ENCODE data around the gene RALB. TPM values are rescaled to one million over a fixed set of nuclear protein-coding genes. Genes with fewer than 3 reads are reported as not detected.

The RALB gene
- total RNA-seq, 2 donors from 2014 or later = 92.6 to 132 TPM

GRCh38 chr2:120237491-120237902 lies 15.2 kb upstream of the RALB start:
- intact Hi-C loops (cut with DNase I) = no loop called here
- Histone ChIP-seq H3K9me3 (no peaks in the 10 kb centered on the region), H3K27me3 (replicated peaks; ENCODE audit: insufficient read depth) (no peaks in the 10 kb centered on the region), H3K27ac (no peak overlapping the region), H3K4me1 (replicated peaks) (no peaks in the 10 kb centered on the region), H3K4me3 (no peak overlapping the region), H3K36me3 (no peaks in the 10 kb centered on the region)
- WGBS = 83% methylated on average over 10 of the region's 10 CpGs
- DNase-seq (ENCODE audit: low spot score) = no peak
- TF ChIP-seq POLR2AphosphoS5 (IDR thresholded peaks at IDR 0.05) (no peak), CTCF (IDR thresholded peaks at IDR 0.05) (no peak)

GRCh38 chr2:120238728-120239487 lies 13.7 kb upstream of the RALB start:
- no peaks in the 10 kb centered on the region for H3K4me1 ChIP-seq (replicated peaks)
- H3K9me3 ChIP-seq = no peaks in the 10 kb centered on the region
- H3K27me3 ChIP-seq (replicated peaks; ENCODE audit: insufficient read depth) = no peaks in the 10 kb centered on the region
- no peak for DNase-seq (ENCODE audit: low spot score)
- 89% methylated on average over 20 of the region's 22 CpGs for WGBS
- intact Hi-C loops (cut with DNase I) = no loop called here
- TF ChIP-seq POLR2A (IDR thresholded peaks at IDR 0.05) = no peak
- no peaks in the 10 kb centered on the region for H3K36me3 ChIP-seq
- H3K4me3 ChIP-seq = no peak overlapping the region
- H3K27ac ChIP-seq = no peak overlapping the region

- no peaks in the 10 kb centered on the region for H3K9me3 ChIP-seq
- no peaks in the 10 kb centered on the region for H3K27me3 ChIP-seq (replicated peaks; ENCODE audit: insufficient read depth)
- TF ChIP-seq CTCF (IDR thresholded peaks at IDR 0.05) = no peak
- TF ChIP-seq POLR2AphosphoS5 (IDR thresholded peaks at IDR 0.05) = no peak
- TF ChIP-seq POLR2A (IDR thresholded peaks at IDR 0.05) = no peak
- DNase-seq (ENCODE audit: low spot score) = no peak
- peaks cover 2% of the 10 kb centered on the region for H3K4me1 ChIP-seq (replicated peaks)
- H3K36me3 ChIP-seq = no peaks in the 10 kb centered on the region
- 44% methylated on average over 22 of the region's 22 CpGs for WGBS
- no peak overlapping the region for H3K4me3 ChIP-seq
- H3K27ac ChIP-seq = no peak overlapping the region
- intact Hi-C loops (cut with DNase I) = no loop called here
Measured at GRCh38 chr2:120239488-120240287, 13.0 kb upstream of the RALB start.

GRCh38 chr2:120240901-120241429 lies 11.7 kb upstream of the RALB start:
- Histone ChIP-seq H3K9me3 (no peaks in the 10 kb centered on the region), H3K4me3 (no peak overlapping the region), H3K27me3 (replicated peaks; ENCODE audit: insufficient read depth) (no peaks in the 10 kb centered on the region), H3K4me1 (replicated peaks) (peaks cover 8% of the 10 kb centered on the region), H3K27ac (no peak overlapping the region), H3K36me3 (no peaks in the 10 kb centered on the region)
- intact Hi-C loops (cut with DNase I) = no loop called here
- 94% methylated on average over 10 of the region's 10 CpGs for WGBS
- TF ChIP-seq POLR2A (IDR thresholded peaks at IDR 0.05) = no peak
- no peak for TF ChIP-seq CTCF (IDR thresholded peaks at IDR 0.05)
- TF ChIP-seq POLR2AphosphoS5 (IDR thresholded peaks at IDR 0.05) = no peak
- no peak for DNase-seq (ENCODE audit: low spot score)

- WGBS = 87% methylated on average over 6 of the region's 6 CpGs
- H3K9me3 ChIP-seq = no peaks in the 10 kb centered on the region
- no peak for DNase-seq (ENCODE audit: low spot score)
- no peaks in the 10 kb centered on the region for H3K36me3 ChIP-seq
- TF ChIP-seq POLR2AphosphoS5 (IDR thresholded peaks at IDR 0.05) (no peak), CTCF (IDR thresholded peaks at IDR 0.05) (no peak), POLR2A (IDR thresholded peaks at IDR 0.05) (no peak)
- peaks cover 8% of the 10 kb centered on the region for H3K4me1 ChIP-seq (replicated peaks)
- H3K27ac ChIP-seq = no peak overlapping the region
- no peaks in the 10 kb centered on the region for H3K27me3 ChIP-seq (replicated peaks; ENCODE audit: insufficient read depth)
- no peak overlapping the region for H3K4me3 ChIP-seq
- intact Hi-C loops (cut with DNase I) = no loop called here
Measured at GRCh38 chr2:120241684-120242083, 11.0 kb upstream of the RALB start.

All from prostate gland (tissue), 2 donors.